Trophoblast cell (in vitro differentiated cells and primary cell): ENCODE measurements around the gene BTLA.

Source experiments
- DNase-seq, 2 donors: peaks; one replicate each; pipeline ENCODE4 v3.0.0-alpha.2; 2016
- H2AFZ ChIP-seq: 2 replicates; pipeline ENCODE4 v1.6.1; 2013; ENCODE audit warnings: low read length, moderate library complexity, mild to moderate bottlenecking; ENCODE audit not compliant: insufficient read depth, poor library complexity
- H2AK5ac ChIP-seq: 2 replicates; pipeline ENCODE4 v1.6.1; 2013; ENCODE audit warnings: mild to moderate bottlenecking, low read length
- H2BK120ac ChIP-seq: 2 replicates; pipeline ENCODE4 v1.6.1; 2013; ENCODE audit warnings: low read length, mild to moderate bottlenecking, moderate library complexity; ENCODE audit not compliant: insufficient read depth, poor library complexity
- H2BK12ac ChIP-seq: 2 replicates; pipeline ENCODE4 v1.6.1; 2013; ENCODE audit warnings: mild to moderate bottlenecking, low read length, moderate library complexity
- H2BK5ac ChIP-seq: 2 replicates; pipeline ENCODE4 v1.6.1; 2013; ENCODE audit warnings: low read length, low read depth, moderate library complexity, mild to moderate bottlenecking; ENCODE audit not compliant: poor library complexity
- H3K14ac ChIP-seq: 2 replicates; pipeline ENCODE4 v1.6.1; 2013; ENCODE audit warnings: mild to moderate bottlenecking, low read length
- H3K18ac ChIP-seq: 2 replicates; pipeline ENCODE4 v1.6.1; 2013; ENCODE audit warnings: mild to moderate bottlenecking, low read length
- H3K23ac ChIP-seq: 2 replicates; pipeline ENCODE4 v1.6.1; 2013; ENCODE audit warnings: low read length
- H3K27ac ChIP-seq: 2 replicates; pipeline ENCODE4 v1.5.1; 2013; ENCODE audit warnings: low read depth, mild to moderate bottlenecking, inconsistent platforms, low read length, moderate library complexity
- H3K27me3 ChIP-seq: 2 replicates; pipeline ENCODE4 v1.6.1; 2013; ENCODE audit warnings: inconsistent platforms, mild to moderate bottlenecking, low read length, moderate library complexity; ENCODE audit not compliant: insufficient read depth
- H3K36me3 ChIP-seq, 2 experiments: 1 replicate in 1 of 2; 2 replicates in 1 of 2; pipeline ENCODE4 v1.6.1; 2013; ENCODE audit warnings: low read length in 2 of 2, mild to moderate bottlenecking in 2 of 2, moderate library complexity in 1 of 2; ENCODE audit not compliant: insufficient read depth in 2 of 2, control insufficient read depth in 1 of 2
- H3K4ac ChIP-seq: 2 replicates; pipeline ENCODE4 v1.6.1; 2013; ENCODE audit warnings: low read depth, mild to moderate bottlenecking, low read length, moderate library complexity
- H3K4me1 ChIP-seq, 2 experiments: 1 replicate in 1 of 2; 2 replicates in 1 of 2; pipeline ENCODE4 v1.6.1; 2013; ENCODE audit warnings: low read length in 2 of 2, mild to moderate bottlenecking in 2 of 2, moderate library complexity in 1 of 2; ENCODE audit not compliant: insufficient read depth in 2 of 2, control insufficient read depth in 1 of 2
- H3K4me2 ChIP-seq: 2 replicates; pipeline ENCODE4 v1.6.1; 2013; ENCODE audit warnings: inconsistent platforms, mild to moderate bottlenecking, low read length, moderate library complexity
- H3K4me3 ChIP-seq: 2 replicates; pipeline ENCODE4 v1.5.1; 2013; ENCODE audit warnings: mild to moderate bottlenecking, low read depth, low read length, inconsistent platforms
- H3K79me1 ChIP-seq: one replicate; pipeline ENCODE4 v1.6.1; 2013; ENCODE audit warnings: low read length
- H3K79me2 ChIP-seq: 2 replicates; pipeline ENCODE4 v1.6.1; 2013; ENCODE audit warnings: low read length, mild to moderate bottlenecking; ENCODE audit not compliant: control insufficient read depth, insufficient read depth, poor library complexity
- H3K9ac ChIP-seq: 2 replicates; pipeline ENCODE4 v1.6.1; 2013; ENCODE audit warnings: mild to moderate bottlenecking, low read length
- H3K9me3 ChIP-seq: 2 replicates; pipeline ENCODE4 v1.6.1; 2013; ENCODE audit warnings: low read depth, mild to moderate bottlenecking, control low read depth, inconsistent platforms, low read length; ENCODE audit not compliant: insufficient read depth
- H4K12ac ChIP-seq: 2 replicates; pipeline ENCODE4 v1.6.1; 2013; ENCODE audit warnings: low read depth, mild to moderate bottlenecking, low read length, moderate library complexity
- H4K8ac ChIP-seq: 2 replicates; pipeline ENCODE4 v1.6.1; 2013; ENCODE audit warnings: low read depth, mild to moderate bottlenecking, low read length, moderate library complexity
- H4K91ac ChIP-seq: one replicate; pipeline ENCODE4 v1.6.1; 2013; ENCODE audit warnings: low read depth, mild to moderate bottlenecking, low read length, moderate library complexity
- WGBS: extraction: QIAGEN DNeasy Blood & Tissue Kit; methylation state at CpG from one replicate; pipeline ENCODE4 v1.1.7; 2013; ENCODE audit warnings: missing lambda C conversion rate; ENCODE audit not compliant: insufficient read length, insufficient coverage; ENCODE audit errors: extremely low coverage; 5-methylcytosine and 5-hydroxymethylcytosine counted together

The BTLA gene

DNA sequence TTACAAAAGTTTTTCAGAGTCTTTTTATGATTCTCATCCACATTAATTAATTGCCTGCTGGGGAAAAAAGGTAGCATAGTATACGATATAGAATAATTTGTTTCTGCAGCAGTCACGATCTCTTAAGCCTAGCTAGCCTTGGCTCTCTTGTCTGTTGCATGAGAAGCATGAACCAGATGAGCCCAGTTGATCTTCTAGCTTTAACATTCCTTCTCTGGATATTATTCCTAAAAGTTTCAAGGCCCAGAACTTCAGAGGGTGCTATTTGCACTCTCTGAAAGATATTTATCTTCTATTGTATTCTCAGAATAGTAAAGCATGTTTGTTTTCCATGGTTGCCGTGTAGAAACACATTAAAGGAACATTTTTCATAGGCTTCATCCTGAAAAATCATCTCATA lies 69.3 kb downstream of the BTLA start:
- no peak overlapping the region for H4K8ac ChIP-seq
- H3K4ac ChIP-seq = no peak overlapping the region
- H3K27ac ChIP-seq = no peak overlapping the region
- no peak overlapping the region for H4K91ac ChIP-seq
- no peak overlapping the region for H3K4me3 ChIP-seq
- H3K4me1 ChIP-seq = no peaks in the 10 kb centered on the region
- no peak overlapping the region for H3K18ac ChIP-seq
- H2AK5ac ChIP-seq = no peak overlapping the region
- H3K79me1 ChIP-seq = no peaks in the 10 kb centered on the region
- no peak for DNase-seq
- H3K36me3 ChIP-seq = peaks cover 0 to 1% of the 10 kb centered on the region in 2 experiments
- no peak overlapping the region for H4K12ac ChIP-seq
- WGBS = no CpG with 5 or more reads among the region's 3 CpGs
- H2BK5ac ChIP-seq = no peak overlapping the region
- no peak overlapping the region for H2BK12ac ChIP-seq
- no peak overlapping the region for H3K14ac ChIP-seq
- no peaks in the 10 kb centered on the region for H3K79me2 ChIP-seq
- no peak overlapping the region for H3K9ac ChIP-seq
- H3K23ac ChIP-seq = no peak overlapping the region
- H3K9me3 ChIP-seq = no peaks in the 10 kb centered on the region
- no peak overlapping the region for H2AFZ ChIP-seq
- H3K4me2 ChIP-seq = no peak overlapping the region
- no peaks in the 10 kb centered on the region for H3K27me3 ChIP-seq
- no peak overlapping the region for H2BK120ac ChIP-seq

GRCh38 chr3:112427123-112427522 lies 72.1 kb downstream of the BTLA start:
- Histone ChIP-seq H3K4me2 (no peak overlapping the region), H3K23ac (no peak overlapping the region)
- no CpG with 5 or more reads among the region's 5 CpGs for WGBS

GRCh38 chr3:112425858-112426750 lies 73.2 kb downstream of the BTLA start:
- H2BK120ac ChIP-seq = no peak overlapping the region
- no peaks in the 10 kb centered on the region for H3K79me2 ChIP-seq
- H3K4me1 ChIP-seq = no peaks in the 10 kb centered on the region
- no peak for DNase-seq
- no peaks in the 10 kb centered on the region for H3K9me3 ChIP-seq
- no peak overlapping the region for H3K18ac ChIP-seq
- H4K12ac ChIP-seq = no peak overlapping the region
- H2AFZ ChIP-seq = no peak overlapping the region
- H2BK12ac ChIP-seq = no peak overlapping the region
- no peak overlapping the region for H3K4me2 ChIP-seq
- no peak overlapping the region for H2AK5ac ChIP-seq
- no peak overlapping the region for H4K91ac ChIP-seq
- H3K14ac ChIP-seq = no peak overlapping the region
- WGBS = no CpG with 5 or more reads among the region's 2 CpGs
- H3K27ac ChIP-seq = no peak overlapping the region
- no peaks in the 10 kb centered on the region for H3K27me3 ChIP-seq
- H2BK5ac ChIP-seq = no peak overlapping the region
- no peak overlapping the region for H3K4me3 ChIP-seq
- H3K23ac ChIP-seq = no peak overlapping the region
- no peaks in the 10 kb centered on the region for H3K79me1 ChIP-seq
- H4K8ac ChIP-seq = no peak overlapping the region
- H3K4ac ChIP-seq = no peak overlapping the region
- H3K36me3 ChIP-seq = no peaks in the 10 kb centered on the region
- no peak overlapping the region for H3K9ac ChIP-seq

More at GRCh38 chr3:112427123-112427522, 72.1 kb downstream of the BTLA start:
- Histone ChIP-seq H4K12ac (no peak overlapping the region), H4K91ac (no peak overlapping the region), H2BK5ac (no peak overlapping the region), H3K4me1 (no peaks in the 10 kb centered on the region), H3K9ac (no peak overlapping the region), H3K4me3 (no peak overlapping the region), H3K9me3 (no peaks in the 10 kb centered on the region), H3K79me2 (no peaks in the 10 kb centered on the region), H3K27me3 (no peaks in the 10 kb centered on the region), H3K79me1 (no peaks in the 10 kb centered on the region), H2BK120ac (no peak overlapping the region), H3K4ac (no peak overlapping the region), H3K36me3 (no peaks in the 10 kb centered on the region), H3K14ac (no peak overlapping the region), H2AFZ (no peak overlapping the region), H2AK5ac (no peak overlapping the region), H3K18ac (no peak overlapping the region), H4K8ac (no peak overlapping the region), H3K27ac (no peak overlapping the region), H2BK12ac (no peak overlapping the region)
- DNase-seq = no peak

DNA sequence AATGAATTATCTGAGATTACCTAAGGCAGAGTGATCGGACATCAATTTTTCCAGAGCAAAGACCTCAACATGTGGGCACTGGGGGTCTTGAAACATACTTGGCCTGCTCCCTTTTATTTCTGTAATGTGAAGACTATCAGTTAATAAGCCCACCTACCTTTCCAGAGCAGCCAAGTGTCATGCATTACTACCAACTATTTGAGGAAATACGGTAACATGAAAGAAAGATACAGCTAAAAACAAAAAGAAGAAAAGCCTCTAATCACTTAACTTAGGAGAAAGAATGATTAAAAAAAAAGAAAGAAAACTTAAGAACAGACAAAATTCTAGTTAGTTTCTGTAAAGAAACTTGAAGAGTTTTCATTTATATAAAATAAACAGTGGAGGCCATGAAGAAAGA lies 73.9 kb downstream of the BTLA start:
- no peaks in the 10 kb centered on the region for H3K4me1 ChIP-seq

More for the DNA sequence above, 73.9 kb downstream of the BTLA start:
- Histone ChIP-seq H3K14ac (no peak overlapping the region), H3K4me3 (no peak overlapping the region), H3K79me1 (no peaks in the 10 kb centered on the region), H2BK120ac (no peak overlapping the region), H2BK5ac (no peak overlapping the region), H3K27me3 (no peaks in the 10 kb centered on the region), H3K4me2 (no peak overlapping the region), H3K9ac (no peak overlapping the region), H2BK12ac (no peak overlapping the region), H2AFZ (no peak overlapping the region), H4K8ac (no peak overlapping the region), H3K27ac (no peak overlapping the region), H3K18ac (no peak overlapping the region), H4K91ac (no peak overlapping the region), H2AK5ac (no peak overlapping the region), H3K9me3 (no peaks in the 10 kb centered on the region), H3K79me2 (no peaks in the 10 kb centered on the region), H3K36me3 (no peaks in the 10 kb centered on the region), H4K12ac (no peak overlapping the region), H3K23ac (no peak overlapping the region), H3K4ac (no peak overlapping the region)
- DNase-seq = no peak
- WGBS = no CpG with 5 or more reads among the region's 2 CpGs
